Measurements from ENCODE around the gene SATB1.

DNA sequence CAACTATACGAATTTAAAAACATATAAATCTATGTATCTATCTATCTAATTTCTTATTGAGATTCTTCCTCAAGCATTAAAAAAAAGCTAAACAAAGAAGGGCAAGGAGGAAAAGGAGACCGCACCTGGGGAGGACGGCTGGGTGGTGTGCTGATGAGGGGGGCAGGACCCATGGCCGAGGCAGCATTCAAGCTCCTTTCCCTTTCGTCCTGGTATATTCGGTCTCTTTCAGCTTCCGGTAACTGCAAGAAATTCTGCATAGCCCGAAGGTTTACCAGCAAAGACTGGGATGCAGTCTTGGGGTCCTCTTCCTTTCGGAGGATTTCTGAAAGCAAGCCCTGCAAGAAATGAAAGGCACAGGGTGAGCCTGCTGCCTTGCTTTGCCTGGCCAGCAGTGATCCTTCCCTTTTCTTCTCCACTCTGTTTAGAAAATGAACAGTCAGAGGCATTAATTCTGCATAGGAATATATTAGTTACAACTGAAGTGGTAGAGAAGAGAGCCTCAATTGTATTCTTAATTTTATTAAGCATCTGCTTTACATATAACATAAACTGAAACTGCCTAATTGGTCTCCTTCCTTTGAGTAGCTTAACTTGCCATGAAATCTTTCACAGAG is 38.8 kb downstream of the SATB1 start:
- TF ChIP-seq, protein P1, sequence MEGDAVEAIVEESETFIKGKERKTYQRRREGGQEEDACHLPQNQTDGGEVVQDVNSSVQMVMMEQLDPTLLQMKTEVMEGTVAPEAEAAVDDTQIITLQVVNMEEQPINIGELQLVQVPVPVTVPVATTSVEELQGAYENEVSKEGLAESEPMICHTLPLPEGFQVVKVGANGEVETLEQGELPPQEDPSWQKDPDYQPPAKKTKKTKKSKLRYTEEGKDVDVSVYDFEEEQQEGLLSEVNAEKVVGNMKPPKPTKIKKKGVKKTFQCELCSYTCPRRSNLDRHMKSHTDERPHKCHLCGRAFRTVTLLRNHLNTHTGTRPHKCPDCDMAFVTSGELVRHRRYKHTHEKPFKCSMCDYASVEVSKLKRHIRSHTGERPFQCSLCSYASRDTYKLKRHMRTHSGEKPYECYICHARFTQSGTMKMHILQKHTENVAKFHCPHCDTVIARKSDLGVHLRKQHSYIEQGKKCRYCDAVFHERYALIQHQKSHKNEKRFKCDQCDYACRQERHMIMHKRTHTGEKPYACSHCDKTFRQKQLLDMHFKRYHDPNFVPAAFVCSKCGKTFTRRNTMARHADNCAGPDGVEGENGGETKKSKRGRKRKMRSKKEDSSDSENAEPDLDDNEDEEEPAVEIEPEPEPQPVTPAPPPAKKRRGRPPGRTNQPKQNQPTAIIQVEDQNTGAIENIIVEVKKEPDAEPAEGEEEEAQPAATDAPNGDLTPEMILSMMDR (IDR thresholded peaks at IDR 0.05), result no peak
- no peak for TF ChIP-seq POLR2A (IDR thresholded peaks at IDR 0.05)

Data from right lobe of liver (tissue), 4 donors.